SK-N-SH (cell line): ENCODE results near the gene DTX3. TPM values are rescaled to one million over a fixed set of nuclear protein-coding genes. Genes with fewer than 3 reads are reported as not detected.

Source experiments
- CTCF ChIA-PET: fragments of 300-600, 350-600 bp; formaldehyde crosslinking; extraction: SDS; loops from one replicate; lab custom pipeline; 2021; lab: Yijun Ruan, JAX
- POLR2A ChIA-PET: fragments of 350-600 bp; sonication (Branson Sonifier 250); formaldehyde crosslinking; extraction: SDS; loops from one replicate; lab custom pipeline; 2020; ENCODE audit warnings: antibody characterized with exemption, inconsistent platforms; lab: Yijun Ruan, JAX
- DNase-seq: peaks from one replicate; pipeline ENCODE4 v3.0.0; 2012
- H2AFZ ChIP-seq: fragments of 200-600 bp; sonication (generic); 2 replicates; pipeline ENCODE4 v1.8.1; 2016; ENCODE audit warnings: antibody characterized with exemption, mild to moderate bottlenecking, low read depth
- H3F3A ChIP-seq: fragments of 200-600 bp; sonication (generic); replicated peaks from 2 replicates; pipeline ENCODE3; 2016; ENCODE audit warnings: antibody characterized with exemption, mild to moderate bottlenecking; ENCODE audit not compliant: insufficient read depth
- H3K27ac ChIP-seq, 2 experiments: fragments of 200-500 bp in 1 of 2; fragments of 200-600 bp in 1 of 2; sonication (Bioruptor generic) in 1 of 2; sonication (generic), shearing (Covaris generic) in 1 of 2; 2 replicates each; pipeline versions ENCODE4 v1.5.1 to v1.6.1; 2014 to 2016; ENCODE audit warnings: low read depth in 2 of 2, inconsistent platforms in 1 of 2, low read length in 1 of 2, mild to moderate bottlenecking in 1 of 2, mixed read lengths in 1 of 2
- H3K27me3 ChIP-seq: fragments of 200-600 bp; sonication (generic), shearing (Covaris generic); 2 replicates; pipeline ENCODE4 v1.6.1; 2016; ENCODE audit warnings: mixed run types; ENCODE audit not compliant: insufficient read depth
- H3K36me3 ChIP-seq, 2 experiments: fragments of 200-500 bp in 1 of 2; fragments of 200-600 bp in 1 of 2; sonication (Bioruptor generic) in 1 of 2; sonication (generic) in 1 of 2; replicated peaks in 1 of 2; 2 replicates each; pipeline versions ENCODE3 to v1.5.1; 2014 to 2016; ENCODE audit warnings: low read length in 1 of 2, mild to moderate bottlenecking in 1 of 2; ENCODE audit not compliant: insufficient read depth in 2 of 2, control insufficient read depth in 1 of 2
- H3K4me1 ChIP-seq, 2 experiments: fragments of 200-500 bp in 1 of 2; fragments of 200-600 bp in 1 of 2; sonication (Bioruptor generic) in 1 of 2; sonication (generic), shearing (Covaris generic) in 1 of 2; 2 replicates each; pipeline versions ENCODE4 v1.5.1 to v1.6.1; 2014 to 2016; ENCODE audit warnings: low read depth in 1 of 2, low read length in 1 of 2, mixed run types in 1 of 2; ENCODE audit not compliant: insufficient read depth in 2 of 2, control insufficient read depth in 1 of 2
- H3K4me2 ChIP-seq: fragments of 200-600 bp; sonication (generic), shearing (Covaris generic); 2 replicates; pipeline ENCODE4 v1.6.1; 2017; ENCODE audit warnings: mixed run types
- H3K4me3 ChIP-seq, 2 experiments: fragments of 200-500 bp in 1 of 2; fragments of 200-600 bp in 1 of 2; sonication (Bioruptor generic) in 1 of 2; sonication (generic), shearing (Covaris generic) in 1 of 2; 2 replicates each; pipeline versions ENCODE4 v1.5.1 to v1.8.1; 2014 to 2016; ENCODE audit warnings: low read depth in 2 of 2, inconsistent platforms in 1 of 2, low read length in 1 of 2, mild to moderate bottlenecking in 1 of 2, mixed read lengths in 1 of 2, moderate library complexity in 1 of 2
- H3K79me2 ChIP-seq: fragments of 200-600 bp; sonication (generic); 2 replicates; pipeline ENCODE4 v1.8.1; 2017; ENCODE audit warnings: mild to moderate bottlenecking; ENCODE audit not compliant: insufficient read depth
- H3K9ac ChIP-seq: fragments of 200-600 bp; sonication (generic); 2 replicates; pipeline ENCODE4 v1.6.1; 2017; ENCODE audit warnings: mixed run types
- H3K9me2 ChIP-seq: fragments of 200-600 bp; sonication (generic); 2 replicates; pipeline ENCODE4 v1.6.1; 2017; ENCODE audit warnings: mixed run types
- H3K9me3 ChIP-seq: fragments of 200-600 bp; sonication (generic); 2 replicates; pipeline ENCODE4 v1.6.1; 2017; ENCODE audit warnings: mixed run types, mild to moderate bottlenecking, moderate library complexity
- H4K20me1 ChIP-seq: fragments of 200-600 bp; sonication (generic); 2 replicates; pipeline ENCODE4 v1.6.1; 2017; ENCODE audit warnings: mild to moderate bottlenecking, mixed run types; ENCODE audit not compliant: insufficient read depth
- CTCF ChIP-seq: fragments of 200-600 bp; sonication (generic); IDR thresholded peaks from 2 replicates; pipeline ENCODE4 v1.6.1; 2017; ENCODE audit warnings: antibody characterized with exemption, mild to moderate bottlenecking, moderate library complexity
- ELF1 ChIP-seq: IDR thresholded peaks from 2 replicates; pipeline ENCODE4 v1.4.0; 2012
- EZH2phosphoT487 ChIP-seq: fragments of 200-600 bp; sonication (generic); IDR thresholded peaks from 2 replicates; pipeline ENCODE4 v1.6.1; 2017; ENCODE audit warnings: low read depth, mixed run types, mild to moderate bottlenecking, antibody characterized with exemption, moderate library complexity, borderline replicate concordance
- FOSL2 ChIP-seq: IDR thresholded peaks from 2 replicates; pipeline ENCODE4 v1.4.0; 2012; ENCODE audit warnings: low read depth, mild to moderate bottlenecking, moderate library complexity, borderline replicate concordance
- FOXJ3 ChIP-seq: sonication (generic); formaldehyde crosslinking; IDR thresholded peaks from 2 replicates; pipeline ENCODE4 v1.5.1; 2020; ENCODE audit warnings: mild to moderate bottlenecking, missing genetic modification reagents
- GATA2 ChIP-seq: sonication (generic); formaldehyde crosslinking; IDR thresholded peaks from 2 replicates; pipeline ENCODE4 v1.5.0; 2020; ENCODE audit warnings: mild to moderate bottlenecking, missing genetic modification reagents
- JUND ChIP-seq: IDR thresholded peaks from 2 replicates; pipeline ENCODE4 v1.4.0; 2012
- MEF2A ChIP-seq: IDR thresholded peaks from 2 replicates; pipeline ENCODE4 v1.4.0; 2012; ENCODE audit warnings: low read depth, borderline replicate concordance
- NFIC ChIP-seq: IDR thresholded peaks from 2 replicates; pipeline ENCODE4 v1.4.0; 2012; ENCODE audit warnings: borderline replicate concordance
- NRF1 ChIP-seq: IDR thresholded peaks from 2 replicates; pipeline ENCODE4 v1.6.1; 2012; ENCODE audit warnings: low read depth, mild to moderate bottlenecking, low read length
- PBX3 ChIP-seq: IDR thresholded peaks from 2 replicates; pipeline ENCODE4; 2012
- RCOR1 ChIP-seq: fragments of 150-350 bp; IDR thresholded peaks from 2 replicates; pipeline ENCODE4 v1.6.1; 2017; ENCODE audit warnings: antibody characterized with exemption, low read length
- RFX5 ChIP-seq: IDR thresholded peaks from 2 replicates; pipeline ENCODE4 v1.6.1; 2012; ENCODE audit warnings: mild to moderate bottlenecking, improper control_type of control experiment, low read length
- RXRA ChIP-seq: IDR thresholded peaks from 2 replicates; pipeline ENCODE4 v1.4.0; 2012; ENCODE audit warnings: low read depth, mild to moderate bottlenecking, borderline replicate concordance
- SIN3A ChIP-seq: IDR thresholded peaks from 2 replicates; pipeline ENCODE4 v1.6.1; 2012; ENCODE audit warnings: low read depth, mild to moderate bottlenecking, low read length, moderate library complexity, borderline replicate concordance
- TAF1 ChIP-seq: IDR thresholded peaks from 2 replicates; pipeline ENCODE4 v1.6.1; 2012; ENCODE audit warnings: low read depth, mild to moderate bottlenecking, low read length, moderate library complexity, borderline replicate concordance
- TEAD4 ChIP-seq: IDR thresholded peaks from 2 replicates; pipeline ENCODE4 v1.4.0; 2012; ENCODE audit warnings: mild to moderate bottlenecking, borderline replicate concordance; ENCODE audit not compliant: insufficient read depth
- ZBTB33 ChIP-seq: IDR thresholded peaks from 2 replicates; pipeline ENCODE4 v1.4.0; 2012; ENCODE audit warnings: low read depth, borderline replicate concordance
- WGBS: methylation state at CpG from one replicate; pipeline ENCODE4 v1.1.6; 2017; ENCODE audit warnings: low lambda C conversion rate; 5-methylcytosine and 5-hydroxymethylcytosine counted together
- polyA plus RNA-seq, 3 experiments: library from polyadenylated mRNA; depleted of rRNA; stranded (reverse); fragments of >200 nt; gene quantifications; 2 replicates each; pipeline ENCODE4 v1.2.3, GENCODE V29; 2012

The DTX3 gene
- polyA plus RNA-seq, 1 of the 3 experiments (the other 2 are of a cell fraction): 61.2 TPM

GRCh38 chr12:57586128-57586527 lies 18.5 kb upstream of the DTX3 start:
- no peaks in the 10 kb centered on the region for H3K79me2 ChIP-seq
- no peak overlapping the region for H3K4me2 ChIP-seq
- H3K36me3 ChIP-seq: peaks cover 15 to 36% of the 10 kb centered on the region in 2 experiments
- no peak overlapping the region for H2AFZ ChIP-seq
- no peaks in the 10 kb centered on the region for H3K27me3 ChIP-seq
- 86% methylated on average over 3 of the region's 3 CpGs for WGBS
- H3K9me3 ChIP-seq: no peaks in the 10 kb centered on the region
- H3F3A ChIP-seq: no peaks in the 10 kb centered on the region
- CTCF ChIA-PET: interaction anchor here (0.8 to 7.6 kb wide), 9 partner anchors 15 to 151 kb away, joined by 3 to 298 read pairs (median 65); partner anchors contain the start of genes ARHGEF25, B4GALNT1 and DTX3
- H4K20me1 ChIP-seq: no peaks in the 10 kb centered on the region
- POLR2A ChIA-PET: no interaction called here
- no peak overlapping the region for H3K9ac ChIP-seq
- H3K9me2 ChIP-seq: no peaks in the 10 kb centered on the region
- no peak for TF ChIP-seq RCOR1
- TF ChIP-seq ELF1: no peak
- no peak for TF ChIP-seq FOXJ3 (CRISPR knock-in tag)
- no peak for TF ChIP-seq ZBTB33
- TF ChIP-seq TEAD4: no peak
- TF ChIP-seq JUND: no peak
- no peak for TF ChIP-seq RFX5
- no peak for TF ChIP-seq CTCF
- no peak for DNase-seq
- no peak overlapping the region for H3K4me3 ChIP-seq
- no peak overlapping the region for H3K27ac ChIP-seq
- peaks cover 0 to 5% of the 10 kb centered on the region in 2 experiments; a peak in 2 of 4 replicates for H3K4me1 ChIP-seq

GRCh38 chr12:57586832-57587429 lies 17.7 kb upstream of the DTX3 start:
- H3K9ac ChIP-seq: no peak overlapping the region
- H3K27ac ChIP-seq: no peak overlapping the region
- no peaks in the 10 kb centered on the region for H3K9me3 ChIP-seq
- H3K4me3 ChIP-seq: no peak overlapping the region
- no peaks in the 10 kb centered on the region for H3K9me2 ChIP-seq
- no peak overlapping the region for H2AFZ ChIP-seq
- H4K20me1 ChIP-seq: no peaks in the 10 kb centered on the region
- WGBS: 83% methylated on average over 3 of the region's 3 CpGs
- H3K27me3 ChIP-seq: no peaks in the 10 kb centered on the region
- POLR2A ChIA-PET: no interaction called here
- TF ChIP-seq SIN3A (no peak), FOSL2 (no peak), ZBTB33 (no peak), CTCF (no peak), NRF1 (no peak), EZH2phosphoT487 (no peak), NFIC (no peak), PBX3 (no peak), GATA2 (no peak), MEF2A (no peak), JUND (no peak), TAF1 (no peak), RXRA (no peak)
- peaks cover 2 to 9% of the 10 kb centered on the region in 2 experiments; a peak in 2 of 4 replicates for H3K4me1 ChIP-seq
- CTCF ChIA-PET: interaction anchor here (1.0 to 7.0 kb wide), 2 partner anchors 34 to 46 kb away, joined by 3 to 45 read pairs; partner anchors contain the start of gene B4GALNT1
- H3K4me2 ChIP-seq: no peak overlapping the region
- no peak for DNase-seq
- peaks cover 5% of the 10 kb centered on the region; the same call in 1 of the 2 replicates for H3K79me2 ChIP-seq
- H3F3A ChIP-seq: peaks cover 3% of the 10 kb centered on the region
- H3K36me3 ChIP-seq: peaks cover 12 to 29% of the 10 kb centered on the region in 2 experiments
